Loucy (cell line): Measurements from ENCODE around the gene GOLIM4.

Source experiments
- H2AFZ ChIP-seq: fragments of 200-600 bp; sonication (generic); 2 replicates; pipeline ENCODE4 v1.6.0; 2016; ENCODE audit warnings: antibody characterized with exemption, mild to moderate bottlenecking, low read length, moderate library complexity
- H3F3A ChIP-seq: fragments of 200-600 bp; 2 replicates; pipeline ENCODE4 v1.6.0; 2016; ENCODE audit warnings: antibody characterized with exemption, low read depth, mild to moderate bottlenecking
- H3K27me3 ChIP-seq: fragments of 200-600 bp; sonication (generic); 2 replicates; pipeline ENCODE4 v1.6.1; 2014; ENCODE audit warnings: low read length, mild to moderate bottlenecking; ENCODE audit not compliant: insufficient read depth, poor library complexity, severe bottlenecking
- H3K36me3 ChIP-seq: fragments of 200-600 bp; sonication (generic); 2 replicates; pipeline ENCODE4 v1.6.1; 2016; ENCODE audit warnings: low read length; ENCODE audit not compliant: insufficient read depth
- H3K4me1 ChIP-seq: fragments of 200-600 bp; sonication (generic); 2 replicates; pipeline ENCODE4 v1.5.1; 2014; ENCODE audit warnings: low read length, mild to moderate bottlenecking; ENCODE audit not compliant: insufficient read depth, poor library complexity, severe bottlenecking
- H3K4me2 ChIP-seq: fragments of 200-600 bp; sonication (generic); 2 replicates; pipeline ENCODE4 v1.6.0; 2014; ENCODE audit warnings: antibody characterized with exemption, low read length, low read depth, mild to moderate bottlenecking; ENCODE audit not compliant: poor library complexity, severe bottlenecking
- H3K4me3 ChIP-seq: fragments of 200-600 bp; sonication (generic); 2 replicates; pipeline ENCODE4 v1.5.1; 2014; ENCODE audit warnings: low read length, mild to moderate bottlenecking, mixed read lengths; ENCODE audit not compliant: poor library complexity, severe bottlenecking
- H3K79me2 ChIP-seq: fragments of 200-600 bp; sonication (generic); 2 replicates; pipeline ENCODE4 v1.6.1; 2014; ENCODE audit warnings: low read length; ENCODE audit not compliant: insufficient read depth
- H3K9ac ChIP-seq: fragments of 200-600 bp; sonication (generic); 2 replicates; pipeline ENCODE4 v1.6.0; 2014; ENCODE audit warnings: mild to moderate bottlenecking, low read depth, low read length, moderate library complexity; ENCODE audit not compliant: poor library complexity, severe bottlenecking
- H3K9me2 ChIP-seq: fragments of 200-600 bp; sonication (generic); replicated peaks from 2 replicates; pipeline ENCODE4 v1.6.1; 2016; ENCODE audit warnings: low read depth, low read length, mixed read lengths
- H3K9me3 ChIP-seq: fragments of 200-600 bp; sonication (generic); 2 replicates; pipeline ENCODE4 v1.6.1; 2014; ENCODE audit warnings: mild to moderate bottlenecking, antibody characterized with exemption, low read length, low read depth; ENCODE audit not compliant: insufficient read depth
- H4K20me1 ChIP-seq: fragments of 200-600 bp; sonication (generic); 2 replicates; pipeline ENCODE4 v1.6.0; 2014; ENCODE audit warnings: antibody characterized with exemption, low read length, mild to moderate bottlenecking; ENCODE audit not compliant: insufficient read depth, poor library complexity, severe bottlenecking
- CTCF ChIP-seq: fragments of 200-600 bp; sonication (generic); conservative IDR thresholded peaks from 2 replicates; pipeline ENCODE4 v1.5.1; 2014; ENCODE audit warnings: mild to moderate bottlenecking, antibody characterized with exemption, low read length
- EZH2phosphoT487 ChIP-seq: fragments of 200-600 bp; IDR thresholded peaks from 2 replicates; pipeline ENCODE4 v1.6.1; 2018; ENCODE audit warnings: antibody characterized with exemption, mild to moderate bottlenecking, moderate library complexity, borderline replicate concordance

Gene GOLIM4

GRCh38 chr3:167989066-167989465 lies 106.7 kb downstream of the GOLIM4 start:
- no peaks in the 10 kb centered on the region for H3K79me2 ChIP-seq
- no peaks in the 10 kb centered on the region for H3K27me3 ChIP-seq

GRCh38 chr3:167983583-167983982 lies 112.1 kb downstream of the GOLIM4 start:
- Histone ChIP-seq H3K79me2 (no peaks in the 10 kb centered on the region), H3K9me2 (no peaks in the 10 kb centered on the region), H3K4me1 (peaks cover 3% of the 10 kb centered on the region), H3K36me3 (no peaks in the 10 kb centered on the region), H3K27me3 (no peaks in the 10 kb centered on the region), H3K4me3 (no peak overlapping the region), H3K9me3 (no peaks in the 10 kb centered on the region; the same call in 1 of the 2 replicates), H3F3A (no peaks in the 10 kb centered on the region), H3K4me2 (no peak overlapping the region), H3K9ac (no peak overlapping the region), H4K20me1 (no peaks in the 10 kb centered on the region), H2AFZ (no peak overlapping the region)
- TF ChIP-seq EZH2phosphoT487, result no peak
- TF ChIP-seq CTCF, result no peak

More at GRCh38 chr3:167989066-167989465, 106.7 kb downstream of the GOLIM4 start:
- Histone ChIP-seq H3K36me3 (no peaks in the 10 kb centered on the region), H2AFZ (no peak overlapping the region), H3K9ac (no peak overlapping the region), H3K4me3 (no peak overlapping the region), H3F3A (no peaks in the 10 kb centered on the region), H3K9me3 (no peaks in the 10 kb centered on the region; the same call in 1 of the 2 replicates), H3K9me2 (no peaks in the 10 kb centered on the region), H3K4me2 (no peak overlapping the region), H4K20me1 (no peaks in the 10 kb centered on the region), H3K4me1 (peaks cover 8% of the 10 kb centered on the region)
- TF ChIP-seq CTCF, result no peak
- TF ChIP-seq EZH2phosphoT487, result no peak

GRCh38 chr3:167978486-167978885 lies 117.2 kb downstream of the GOLIM4 start:
- Histone ChIP-seq H4K20me1 (no peaks in the 10 kb centered on the region), H3K79me2 (no peaks in the 10 kb centered on the region), H3K27me3 (no peaks in the 10 kb centered on the region), H3F3A (no peaks in the 10 kb centered on the region), H3K4me1 (peaks cover 34% of the 10 kb centered on the region), H3K9me2 (no peaks in the 10 kb centered on the region), H2AFZ (peak overlapping the region; percentile 6; the same call in 1 of the 2 replicates), H3K9ac (no peak overlapping the region), H3K9me3 (no peaks in the 10 kb centered on the region), H3K4me2 (no peak overlapping the region), H3K36me3 (no peaks in the 10 kb centered on the region), H3K4me3 (no peak overlapping the region)
- TF ChIP-seq EZH2phosphoT487 (no peak), CTCF (no peak)
